SKM-1 (cell line): ENCODE measurements around the gene IER2.

Experiments used
- DNase-seq: peaks from one replicate; lab custom pipeline; 2025; ENCODE audit not compliant: unreplicated experiment; lab: John Stamatoyannopoulos, UW

IER2 gene, protein sequence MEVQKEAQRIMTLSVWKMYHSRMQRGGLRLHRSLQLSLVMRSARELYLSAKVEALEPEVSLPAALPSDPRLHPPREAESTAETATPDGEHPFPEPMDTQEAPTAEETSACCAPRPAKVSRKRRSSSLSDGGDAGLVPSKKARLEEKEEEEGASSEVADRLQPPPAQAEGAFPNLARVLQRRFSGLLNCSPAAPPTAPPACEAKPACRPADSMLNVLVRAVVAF

DNA sequence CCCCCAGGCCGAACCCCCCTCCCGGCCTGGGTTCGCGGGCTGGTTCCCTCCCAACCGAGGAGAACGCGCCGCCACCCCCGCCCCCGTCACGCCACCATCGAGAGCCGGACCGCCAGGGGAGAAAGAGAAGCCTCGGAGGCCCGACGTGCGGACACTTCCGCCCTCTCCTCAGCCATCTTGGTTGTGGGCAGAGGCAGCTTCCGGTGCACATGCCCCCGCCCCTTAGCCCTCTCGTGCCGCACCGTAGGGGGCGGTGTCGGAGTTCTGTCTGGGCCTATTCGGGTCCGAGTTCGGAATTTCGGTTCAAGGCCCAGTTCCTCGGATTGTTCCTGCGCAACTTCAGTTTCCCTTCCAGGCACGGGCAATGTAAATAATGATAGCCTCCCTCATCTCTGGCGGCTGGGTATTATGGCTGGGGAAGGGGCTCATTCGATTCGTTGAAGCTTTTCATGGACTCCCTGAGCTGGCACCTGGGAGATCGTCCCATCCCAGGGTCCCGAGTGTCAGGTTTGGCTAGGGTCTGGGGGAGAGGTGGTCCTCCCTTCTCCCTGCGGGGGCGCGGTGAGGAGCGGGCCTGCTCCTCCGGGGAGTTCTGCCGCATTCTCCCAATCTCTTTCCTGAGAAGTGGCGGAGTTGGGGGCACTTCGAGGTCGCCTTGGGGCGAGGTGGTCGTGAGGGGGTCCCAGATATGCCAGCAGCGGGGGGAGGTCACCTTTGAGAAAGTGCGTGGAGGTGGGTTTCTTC, at the start of gene IER2, which contains the start of gene STX10:
TSS of gene IER2 (plus strand) at position 225 of the 744 bp plus-strand sequence. CDS start 2,776 bp downstream, outside the sequence.
TSS of gene STX10 (minus strand) at position 189 of the 744 bp plus-strand sequence. CDS start 202 bp downstream, outside the sequence.
- DNase-seq = peak; percentile 87

DNA sequence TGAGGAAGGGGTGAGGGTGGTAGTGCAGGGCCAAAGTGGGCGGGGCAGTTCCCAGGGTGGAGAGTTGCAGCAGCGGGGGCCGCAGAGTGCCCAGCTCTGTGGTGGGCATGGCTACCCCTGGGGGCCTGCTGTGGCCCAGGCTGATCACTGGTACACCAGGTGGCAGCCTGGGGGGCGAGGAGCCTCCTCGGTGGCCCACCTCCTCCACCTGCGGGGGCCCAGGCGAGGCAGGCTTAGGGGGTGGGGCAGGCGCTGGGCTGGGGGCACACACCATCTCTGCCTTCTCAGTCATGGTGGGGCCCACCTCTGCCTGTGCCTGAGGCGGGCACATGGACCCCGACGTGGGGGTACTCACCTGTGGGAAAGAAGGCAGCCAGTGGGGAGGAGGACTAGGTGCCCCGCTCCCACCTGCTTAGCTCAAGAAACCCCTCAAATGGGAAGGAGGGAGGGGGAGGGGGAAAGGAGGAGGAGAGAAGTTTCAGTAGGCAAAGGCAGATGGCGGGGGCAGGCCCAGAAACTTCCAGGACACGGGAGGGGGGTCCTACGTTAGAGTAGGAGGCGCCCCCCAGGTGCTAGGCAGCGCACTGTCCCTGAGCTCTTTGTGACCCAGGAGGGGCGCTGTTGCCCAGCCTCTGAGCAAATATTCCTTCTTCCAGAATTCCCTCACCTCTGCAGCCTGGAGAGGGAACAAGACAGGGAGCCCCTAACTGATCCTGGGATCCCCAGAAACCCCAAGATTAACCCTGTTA, 49.2 kb upstream of the IER2 start:
- DNase-seq = no peak

DNA sequence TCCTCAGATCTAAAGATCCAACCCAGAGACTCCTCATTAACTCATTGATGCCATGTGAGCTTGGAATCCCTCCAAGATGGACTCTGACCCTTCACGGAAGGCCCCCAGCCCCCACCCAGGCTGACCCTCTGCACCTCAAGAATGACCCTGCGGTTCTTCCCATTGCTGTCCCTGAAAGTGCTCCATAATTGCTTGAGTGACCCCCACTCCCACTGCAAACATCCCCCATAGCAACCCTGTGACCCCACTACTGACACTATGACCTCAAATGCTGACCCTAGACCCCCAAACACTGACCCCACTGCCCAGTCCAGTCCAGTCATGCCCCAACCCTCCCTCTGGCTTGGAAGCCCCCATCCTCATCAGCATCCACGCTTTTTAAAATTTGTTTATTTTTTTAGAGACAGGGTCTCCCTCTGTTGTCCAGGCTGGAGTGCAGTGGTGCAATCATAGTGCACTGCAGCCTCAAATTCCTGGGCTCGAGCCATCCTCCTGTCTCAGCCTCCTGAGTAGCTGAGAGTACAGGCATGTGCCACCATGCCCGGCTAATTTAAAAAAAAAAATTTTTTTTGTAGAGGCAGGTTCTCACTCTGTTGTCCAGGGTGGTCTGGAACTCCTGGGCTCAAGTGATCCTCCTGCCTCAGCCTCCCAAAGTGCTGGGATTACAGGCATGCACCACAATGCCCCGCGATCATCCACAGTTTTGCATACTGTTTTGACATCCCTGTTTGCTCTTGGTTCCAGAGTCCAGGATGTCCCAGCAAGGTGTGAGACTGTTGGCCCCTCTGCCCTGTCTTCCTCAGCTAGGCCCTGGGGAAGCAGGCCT, 48.4 kb upstream of the IER2 start:
- DNase-seq = no peak

DNA sequence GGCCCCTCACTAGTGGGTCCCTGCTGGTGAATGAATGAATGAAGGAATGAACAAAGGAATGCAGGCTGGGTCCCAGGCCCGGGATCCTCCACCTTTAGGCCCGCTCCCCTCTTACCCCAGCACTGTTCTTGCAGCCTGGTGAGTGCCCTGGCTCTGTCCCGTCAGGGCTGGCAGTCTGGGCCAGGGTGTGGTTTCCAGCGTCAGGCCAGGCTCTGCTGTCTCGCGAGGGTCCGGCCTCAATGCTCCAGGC, 47.9 kb upstream of the IER2 start:
- DNase-seq = no peak

DNA sequence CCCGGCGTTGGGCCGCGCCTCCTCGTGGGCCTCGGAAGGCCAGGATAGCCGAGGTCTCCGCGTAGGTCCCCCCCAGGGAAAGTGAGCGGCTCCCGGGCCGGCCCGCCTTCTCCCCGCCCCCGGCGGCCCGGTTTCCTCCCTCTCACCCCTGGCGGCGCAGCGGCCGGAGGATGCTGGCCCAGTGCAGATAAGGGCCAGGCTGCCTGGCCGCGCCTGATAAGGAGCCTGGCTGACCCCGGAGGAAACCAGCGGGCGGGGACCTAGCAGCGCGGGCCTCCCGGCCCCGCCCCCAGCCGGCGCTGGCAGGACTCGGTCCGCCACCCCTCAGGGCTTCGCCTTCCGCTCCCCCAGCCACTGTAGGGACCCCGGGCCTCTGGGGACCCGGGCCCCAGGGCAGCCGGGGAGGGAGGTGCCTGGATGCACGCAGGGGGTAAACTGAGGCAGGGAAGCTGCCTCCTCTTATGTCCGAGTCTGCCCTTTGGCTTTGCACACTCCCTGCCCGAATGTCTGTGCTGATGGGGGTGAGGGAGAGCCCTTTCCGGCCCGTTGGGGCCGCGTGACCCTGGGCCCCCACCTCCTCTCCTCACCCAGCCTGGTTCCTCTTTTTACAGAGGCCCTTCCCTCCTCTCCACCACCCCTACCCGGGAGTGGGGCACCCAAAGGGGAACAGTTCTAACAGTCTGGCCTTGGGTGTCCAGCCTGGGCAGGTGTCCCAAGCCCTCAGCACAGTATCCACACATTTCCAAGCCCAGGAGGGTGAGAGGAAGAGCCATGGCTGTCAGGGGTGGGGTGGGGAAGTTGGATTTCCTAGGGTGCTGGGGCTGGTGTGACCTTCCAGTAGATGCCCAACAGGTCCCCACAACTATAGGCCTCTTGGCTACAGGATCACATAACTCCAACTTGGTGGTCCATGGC, 47.3 kb upstream of the IER2 start, which contains the start of gene LYL1:
TSS of gene LYL1 (minus strand) at position 193 of the 915 bp plus-strand sequence. CDS start 1,687 bp downstream, outside the sequence.
- peak; percentile 97 for DNase-seq

DNA sequence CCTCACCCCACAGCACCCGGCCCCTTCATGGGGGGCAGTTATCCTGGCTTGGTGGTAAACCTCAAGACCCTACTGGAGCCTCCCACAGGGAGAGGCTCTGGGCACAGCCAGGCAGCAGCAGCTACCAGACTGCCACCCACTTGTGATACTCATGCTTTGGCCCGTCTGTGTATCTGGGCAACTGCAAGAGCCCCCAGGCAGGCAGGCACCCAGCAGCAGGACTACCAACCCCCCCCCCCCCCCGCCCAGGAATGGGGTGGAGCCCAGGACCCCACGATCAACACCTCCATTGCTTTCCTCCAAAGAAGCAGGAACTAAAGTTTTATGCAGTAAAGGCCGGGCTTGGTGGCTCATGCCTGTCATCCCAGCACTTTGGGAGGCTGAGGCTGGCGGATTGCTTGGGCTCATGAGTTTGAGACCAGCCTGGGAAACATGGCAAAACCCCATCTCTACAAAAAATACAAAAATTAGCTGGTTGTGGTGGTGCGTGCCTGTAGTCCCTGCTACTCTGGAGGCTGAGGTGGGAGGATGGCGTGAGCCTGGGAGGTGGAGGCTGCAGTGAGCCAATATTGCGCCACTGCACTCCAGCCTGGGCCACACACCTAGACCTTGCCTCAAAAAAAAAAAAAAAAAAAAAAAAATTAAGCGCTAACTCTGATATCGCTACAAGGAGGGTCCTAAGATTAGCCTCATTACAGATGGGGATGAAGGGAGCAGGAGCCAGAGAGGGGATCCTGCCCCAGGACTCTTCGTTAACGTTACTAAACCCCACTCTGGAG, 46.4 kb upstream of the IER2 start:
- DNase-seq = no peak

DNA sequence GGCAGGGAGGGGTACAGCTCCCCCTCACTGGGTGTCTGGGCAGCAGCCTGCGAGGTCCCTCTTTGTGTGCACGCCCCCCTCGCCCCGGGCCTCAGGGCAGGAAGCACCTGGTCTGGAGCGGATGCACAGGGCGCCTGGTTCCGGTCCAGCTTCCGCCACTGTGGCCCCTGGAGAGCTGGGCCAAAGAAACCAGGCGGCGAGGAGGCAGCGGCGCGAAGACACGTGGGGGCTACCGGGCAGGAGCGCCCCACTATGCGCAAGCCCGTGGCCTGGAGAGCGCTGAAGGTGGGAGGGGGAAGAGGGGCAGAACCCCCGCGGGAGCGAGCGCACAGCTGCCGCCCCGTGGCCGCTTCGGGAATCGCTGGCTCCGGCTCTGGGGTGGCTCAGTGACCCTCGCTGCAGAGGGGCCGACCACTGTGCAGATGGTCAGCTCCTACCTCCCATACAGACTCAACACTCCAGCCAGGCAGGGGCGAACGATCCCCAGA, 45.8 kb upstream of the IER2 start:
- DNase-seq = peak; percentile 71

DNA sequence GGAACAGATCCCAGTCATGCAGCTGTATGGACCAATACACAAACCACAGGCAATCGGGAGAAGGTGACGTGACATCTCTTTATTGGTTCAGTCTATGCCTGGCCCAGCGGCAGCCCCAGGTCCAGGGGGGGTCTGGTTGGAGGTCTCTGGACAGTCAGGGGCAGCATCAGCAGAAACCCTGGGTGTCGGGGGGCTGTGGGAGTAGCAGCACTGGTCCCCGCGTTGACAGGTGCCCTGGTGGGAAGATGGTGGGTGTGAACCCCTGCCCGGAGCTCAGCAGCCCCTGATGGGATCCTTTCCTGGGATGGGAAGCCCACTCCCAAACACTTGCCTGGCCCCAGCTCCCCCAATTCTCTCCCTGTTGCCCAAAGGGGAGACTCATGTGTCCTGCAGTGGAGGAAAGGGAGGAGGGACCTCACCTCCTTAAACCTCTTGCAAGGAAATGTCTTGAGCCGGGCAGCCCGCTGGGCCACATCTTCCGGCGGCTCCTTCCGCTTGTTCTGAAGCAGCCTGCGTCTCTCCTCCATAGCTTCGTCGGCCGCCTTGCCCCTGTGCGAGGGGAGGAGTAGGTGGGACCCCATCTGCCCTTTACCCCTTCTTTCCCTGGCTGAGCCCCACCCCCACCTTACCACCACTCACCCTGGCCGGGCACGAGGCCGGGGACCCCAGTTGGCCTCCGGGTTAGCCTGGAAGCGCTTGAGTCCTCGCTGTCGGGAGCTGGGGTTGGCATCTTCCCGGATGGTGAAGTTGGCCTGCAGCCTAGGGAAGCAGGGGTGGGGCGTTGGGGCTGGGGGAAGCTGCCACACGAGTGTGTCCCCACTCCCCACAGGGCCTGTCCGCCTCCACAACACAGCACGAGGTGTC, 45.1 kb upstream of the IER2 start:
- no peak for DNase-seq

DNA sequence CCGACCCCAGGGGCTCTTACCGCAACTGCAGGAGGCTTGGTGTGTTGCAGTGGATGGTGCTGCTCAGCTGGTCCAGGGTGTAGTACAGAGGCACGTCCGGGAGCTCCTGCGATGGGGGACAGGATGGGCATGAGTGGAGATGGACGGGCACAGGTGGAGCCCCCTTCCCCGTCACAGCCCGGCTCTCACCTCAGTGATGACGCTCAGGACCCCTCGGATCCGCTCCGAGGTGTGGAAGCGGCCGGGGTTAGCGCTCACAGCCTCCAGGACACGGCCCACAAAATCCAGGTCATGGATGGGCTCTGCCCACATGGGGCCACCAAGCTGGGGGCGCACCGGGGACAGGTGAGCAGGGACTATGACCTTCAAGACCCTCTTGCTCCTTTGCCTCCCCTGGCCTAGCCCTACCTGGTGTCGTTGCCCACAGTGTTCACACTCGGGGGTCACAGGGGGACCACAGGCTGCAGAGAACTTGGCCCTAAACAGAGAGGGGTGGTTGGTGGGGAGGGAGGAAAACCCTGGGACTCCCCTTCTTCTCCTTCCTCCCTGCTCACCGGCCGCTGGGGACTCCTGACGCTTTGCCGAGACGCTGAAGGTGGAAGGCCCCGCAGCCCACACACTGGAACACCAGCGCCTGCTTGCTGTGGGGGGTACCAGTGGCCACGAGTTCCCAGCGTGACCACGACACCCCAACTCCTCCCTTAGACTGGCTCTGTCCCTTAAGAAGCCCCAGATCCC, 40.7 kb upstream of the IER2 start:
- no peak for DNase-seq

DNA sequence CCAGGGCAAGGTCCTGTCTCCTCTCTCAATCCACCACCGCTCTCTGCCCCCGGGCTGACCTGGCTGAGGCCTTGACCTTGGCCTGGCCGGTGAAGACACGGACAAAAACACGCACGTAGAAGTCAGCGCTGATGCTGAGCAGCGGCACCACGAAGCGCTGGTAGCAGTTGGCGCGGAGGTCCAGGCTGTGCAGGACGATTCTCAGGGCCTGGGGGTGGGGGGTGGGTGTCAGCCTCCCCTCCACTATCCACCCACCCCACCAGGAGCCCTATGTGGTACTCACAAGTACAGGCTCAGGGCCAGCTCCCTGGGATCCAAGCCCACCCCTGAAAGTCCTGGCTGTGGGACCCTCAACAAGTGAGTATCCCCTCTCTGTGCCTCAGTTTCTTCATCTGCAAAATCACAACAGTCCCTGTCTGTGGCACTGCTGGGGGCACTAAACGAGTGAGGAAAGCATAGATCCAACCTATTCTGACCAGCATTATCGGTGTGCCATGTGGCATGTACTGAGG, 40.1 kb upstream of the IER2 start:
- DNase-seq = no peak

DNA sequence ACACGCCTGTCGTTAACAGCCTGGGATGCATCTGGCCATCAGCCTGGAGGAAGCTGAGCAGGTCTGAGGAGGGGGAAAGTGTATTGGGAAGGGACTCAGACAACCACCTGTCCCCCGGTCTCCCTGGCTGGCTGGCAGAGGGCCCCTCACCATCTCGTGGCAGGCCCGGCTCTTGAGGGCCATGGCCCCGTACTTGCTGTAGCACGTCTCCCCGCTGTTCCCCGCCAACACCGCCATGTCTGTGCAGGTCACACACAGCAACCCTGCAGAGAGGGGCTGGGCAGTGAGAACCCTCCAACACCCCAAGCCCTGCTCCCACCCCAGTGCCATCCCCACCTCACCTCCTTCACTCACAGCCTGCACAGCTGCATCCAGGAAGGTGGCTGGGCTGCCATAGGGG, 37.7 kb upstream of the IER2 start:
- DNase-seq = no peak

DNA sequence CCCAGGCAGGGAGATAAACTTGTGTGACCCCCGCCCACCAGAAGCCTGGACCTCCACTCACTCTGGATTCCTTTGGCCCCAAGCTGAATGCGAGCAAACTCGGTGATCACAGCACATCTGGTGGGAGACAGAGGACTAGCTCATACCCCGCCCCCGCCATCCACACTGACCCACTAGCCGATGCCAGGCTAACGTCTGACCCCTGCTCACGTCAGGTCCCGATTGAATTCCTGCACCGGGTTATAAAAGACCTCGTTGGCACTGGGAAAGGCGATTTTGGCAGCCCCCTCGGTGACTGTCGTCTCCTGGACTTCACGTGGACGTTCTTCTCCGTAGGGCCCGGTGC, 34.3 kb upstream of the IER2 start:
- no peak for DNase-seq

DNA sequence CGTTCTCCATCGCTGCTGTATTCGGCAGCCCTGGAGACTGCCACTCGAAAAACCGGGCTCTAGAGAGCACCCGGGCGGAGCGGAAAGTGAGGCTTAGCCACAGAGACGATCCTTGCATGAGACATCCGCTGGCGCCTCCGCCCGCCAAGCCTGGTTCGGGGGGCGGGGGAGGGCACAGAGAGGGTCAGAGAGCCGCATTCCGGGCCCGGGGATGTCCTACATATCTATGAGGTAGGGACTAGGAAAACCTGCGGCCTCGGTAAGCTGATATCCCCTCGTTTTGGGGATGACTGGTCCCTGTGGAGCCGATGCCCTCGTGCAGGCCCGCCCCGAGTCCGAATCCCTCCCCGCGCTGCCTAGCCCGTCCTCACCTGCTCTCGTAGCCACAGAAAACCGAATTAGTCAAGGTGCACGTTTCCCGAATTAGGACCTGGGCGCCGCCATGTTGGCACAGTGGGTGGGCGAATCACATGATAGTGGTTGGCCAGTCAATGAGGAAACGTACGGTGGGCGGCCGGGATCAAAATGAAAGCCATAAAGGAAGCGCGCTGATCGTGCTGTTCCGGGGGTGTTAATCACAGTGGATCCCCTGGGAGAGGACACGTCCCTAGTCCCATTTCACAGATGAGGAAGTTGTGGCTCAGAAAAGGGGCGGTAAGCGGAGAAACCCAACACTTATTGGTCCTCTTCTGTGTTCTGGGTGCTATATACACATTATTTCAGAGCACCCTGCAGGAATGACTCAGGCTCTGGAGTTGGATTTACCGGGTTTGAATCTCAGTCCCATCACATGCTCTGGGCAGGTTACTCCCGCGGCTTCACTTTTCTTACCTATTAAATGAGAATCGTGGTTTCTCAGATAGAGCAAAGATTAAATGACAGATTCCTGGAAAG, 33.7 kb upstream of the IER2 start, which contains the start of gene TRMT1:
TSS of gene TRMT1 (minus strand) at position 459 of the 894 bp plus-strand sequence. CDS start at position 118, 341 bp downstream.
- peak; percentile 71 for DNase-seq

DNA sequence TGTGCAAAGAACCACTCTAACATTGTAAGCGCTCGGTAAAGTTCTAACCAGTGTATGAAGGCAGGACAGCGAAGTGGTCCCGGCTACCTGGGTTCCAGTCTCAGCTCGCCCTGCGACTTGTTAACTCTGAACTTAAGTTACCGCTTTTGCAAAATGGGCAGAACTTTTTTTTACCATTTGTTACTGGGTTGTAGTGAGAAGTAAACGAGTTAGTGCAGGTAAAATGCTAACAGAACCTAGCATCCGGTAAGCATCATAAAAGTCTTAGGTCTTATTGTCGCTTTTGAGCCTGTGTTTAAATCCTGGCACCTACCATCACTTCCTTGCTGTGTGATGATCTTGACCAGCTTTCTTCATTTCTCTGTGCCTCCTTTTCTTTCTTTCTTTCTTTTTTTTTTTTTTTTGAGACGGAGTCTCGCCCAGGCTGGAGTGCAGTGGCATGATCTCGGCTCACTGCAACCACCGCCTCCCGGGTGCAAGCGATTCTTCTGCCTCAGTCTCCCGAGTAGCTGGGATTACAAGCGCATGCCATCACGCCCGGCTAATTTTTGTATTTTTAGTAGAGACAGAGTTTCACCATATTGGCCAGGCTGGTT, 32.9 kb upstream of the IER2 start:
- DNase-seq = no peak

DNA sequence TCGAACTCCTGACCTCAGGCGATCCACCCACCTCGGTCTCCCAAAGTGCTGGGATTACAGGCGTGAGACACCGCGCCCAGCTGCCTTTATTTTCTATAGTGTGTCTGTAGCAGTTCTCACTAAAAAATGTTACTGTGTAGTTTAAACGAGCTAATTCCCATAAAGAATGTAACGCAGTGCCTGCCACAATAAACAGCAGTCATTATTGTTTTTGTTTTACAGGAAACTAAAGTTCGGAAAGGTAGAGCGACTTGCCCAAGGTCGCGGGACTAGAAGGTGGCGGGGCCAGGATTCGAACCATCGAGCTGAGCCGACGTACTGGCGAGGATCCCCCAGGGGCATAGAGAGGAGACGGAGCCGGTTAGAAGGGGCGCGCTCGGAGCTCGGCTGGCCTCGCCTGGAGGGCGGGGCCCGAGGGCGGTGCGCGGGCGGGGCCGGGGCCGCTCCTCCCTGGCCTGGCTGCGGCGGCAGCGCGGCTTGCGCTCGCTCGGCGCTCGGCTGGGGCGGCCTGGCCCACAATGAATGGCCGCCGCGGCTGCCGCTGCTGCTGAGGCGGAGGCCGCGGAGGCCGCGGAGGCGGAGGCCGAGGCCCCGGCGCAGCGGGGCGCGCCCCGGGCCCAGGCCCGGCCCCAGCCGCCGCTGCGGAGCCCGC, 32.3 kb upstream of the IER2 start, which contains the start of gene NACC1:
TSS of gene NACC1 (plus strand) at position 493 of the 652 bp plus-strand sequence. CDS start 16,944 bp downstream, outside the sequence.
- peak; percentile 91 for DNase-seq
